Mucosa of descending colon (tissue), 3 donors: ENCODE results near the gene GFOD2. TPM values are rescaled to one million over a fixed set of nuclear protein-coding genes. Genes with fewer than 3 reads are reported as not detected.
A peak's percentile ranks its signal among the peaks of the same experiment; 100 is the strongest.

Source experiments
- ATAC-seq: fragments of 200-7000 bp; cut with Tn5 transposase; one replicate; pipeline ENCODE4 v1.9.1; 2020; ENCODE audit warnings: mild to moderate bottlenecking, moderate library complexity
- DNase-seq, 3 donors: peaks; one replicate each; pipeline ENCODE4 v3.0.0-alpha.2; 2020
- H3K36me3 ChIP-seq: fragments of 200-600 bp; one replicate; pipeline ENCODE4 v1.8.0; 2021; ENCODE audit warnings: low read depth, mild to moderate bottlenecking
- H3K4me1 ChIP-seq: fragments of 200-600 bp; one replicate; pipeline ENCODE4 v1.8.0; 2021; ENCODE audit warnings: low read depth, mild to moderate bottlenecking
- H3K4me3 ChIP-seq: fragments of 200-600 bp; one replicate; pipeline ENCODE4 v1.8.0; 2021; ENCODE audit warnings: mild to moderate bottlenecking
- H3K9me3 ChIP-seq: fragments of 200-600 bp; one replicate; pipeline ENCODE4 v1.8.0; 2021; ENCODE audit warnings: mild to moderate bottlenecking
- CTCF ChIP-seq: fragments of 200-600 bp; IDR thresholded peaks from one replicate; pipeline ENCODE4 v1.8.0; 2022; ENCODE audit warnings: antibody characterized with exemption, mild to moderate bottlenecking
- intact Hi-C, 2 donors: fragments of 100-400 bp; cut with DNase I in 1 of 2; cut with micrococcal nuclease in 1 of 2; formaldehyde crosslinking; loops; one replicate each; pipeline versions ENCODE4 v1.11.0 to v1.11.1; 2022; cut with DNase I, micrococcal nuclease
- total RNA-seq, 3 donors: library from RNA; stranded (reverse); fragmentation: NEBNext Ultra II Directional in 2 of 3; extraction: Animal tissue kit (Norgen Biotek cat#: 25700) in 2 of 3; gene quantifications; one replicate each; pipeline versions ENCODE4 v1.2.1 to v1.2.4, GENCODE V29; 2021 to 2023
- donor health status: DM: no; HTN: no; CAD: no; lungs with moderate emphysema.
- donor health status: DM: no; HTN: no; CAD: no.
- donor health status: DM: no; HTN: yes; CAD: no.

GFOD2 gene
- total RNA-seq, 3 donors from 2014 or later = 25.6 to 29.2 (median 27.9) TPM

GRCh38 chr16:67661886-67662652 lies 57.0 kb downstream of the GFOD2 start:
- H3K4me3 ChIP-seq = no peak overlapping the region
- DNase-seq (no peak), ATAC-seq (no peak)
- H3K4me1 ChIP-seq = peaks cover 16% of the 10 kb centered on the region
- H3K9me3 ChIP-seq = no peaks in the 10 kb centered on the region
- TF ChIP-seq CTCF = no peak
- no peaks in the 10 kb centered on the region for H3K36me3 ChIP-seq
- intact Hi-C loops = loop anchor here in 1 of 2 donors (10.0 kb wide), 1 partner anchor 117 kb away; no protein-coding TSS in a partner anchor

GRCh38 chr16:67661101-67661761 lies 57.9 kb downstream of the GFOD2 start:
- H3K36me3 ChIP-seq = no peaks in the 10 kb centered on the region
- no peak for TF ChIP-seq CTCF
- H3K4me3 ChIP-seq = no peak overlapping the region
- intact Hi-C loops = loop anchor here in 1 of 2 donors (10.0 kb wide), 1 partner anchor 116 kb away; no protein-coding TSS in a partner anchor
- no peaks in the 10 kb centered on the region for H3K9me3 ChIP-seq
- peak; percentile 2 for ATAC-seq
- DNase-seq = peak in 1 of 3 donors; percentile 57
- peaks cover 14% of the 10 kb centered on the region for H3K4me1 ChIP-seq

- no peak for TF ChIP-seq CTCF
- ATAC-seq = peak; percentile 89
- Histone ChIP-seq H3K9me3 (no peaks in the 10 kb centered on the region), H3K4me1 (peaks cover 14% of the 10 kb centered on the region), H3K4me3 (peak within 1 kb of the TSS; percentile 44), H3K36me3 (no peaks in the 10 kb centered on the region)
- intact Hi-C loops = loop anchor here in 1 of 2 donors (10.0 kb wide), 1 partner anchor 116 kb away; no protein-coding TSS in a partner anchor
- peak; percentile 92 to 98 (median 93) for DNase-seq
These were observed 58.5 kb downstream of the GFOD2 start, which contains the start of gene PARD6A for GRCh38 chr16:67660564-67661028. Gene PARD6A (plus strand): TSS chr16:67660960. CDS start chr16:67661039, 79 bp downstream.

- ATAC-seq (peak; percentile 92), DNase-seq (peak; percentile 89 to 95 (median 95))
- Histone ChIP-seq H3K36me3 (no peaks in the 10 kb centered on the region), H3K9me3 (no peaks in the 10 kb centered on the region), H3K4me3 (peak within 1 kb of the TSS; percentile 44), H3K4me1 (peaks cover 14% of the 10 kb centered on the region)
- intact Hi-C loops = loop anchor here in 1 of 2 donors (10.0 kb wide), 1 partner anchor 115 kb away; no protein-coding TSS in a partner anchor
- no peak for TF ChIP-seq CTCF
These were observed 59.2 kb downstream of the GFOD2 start, which contains the start of gene ACD for GRCh38 chr16:67659675-67660563. Gene ACD (minus strand): TSS chr16:67660260. CDS start chr16:67660220, 40 bp downstream.
